OCI-M1 (cell line): Measurements from ENCODE around the gene CNTNAP2.

Experiments used
- DNase-seq: peaks from one replicate; lab custom pipeline; 2025; lab: John Stamatoyannopoulos, UW

CNTNAP2 gene

GRCh38 chr7:148104924-148105323, 1988.3 kb downstream of the CNTNAP2 start:
- DNase-seq = no peak

DNA sequence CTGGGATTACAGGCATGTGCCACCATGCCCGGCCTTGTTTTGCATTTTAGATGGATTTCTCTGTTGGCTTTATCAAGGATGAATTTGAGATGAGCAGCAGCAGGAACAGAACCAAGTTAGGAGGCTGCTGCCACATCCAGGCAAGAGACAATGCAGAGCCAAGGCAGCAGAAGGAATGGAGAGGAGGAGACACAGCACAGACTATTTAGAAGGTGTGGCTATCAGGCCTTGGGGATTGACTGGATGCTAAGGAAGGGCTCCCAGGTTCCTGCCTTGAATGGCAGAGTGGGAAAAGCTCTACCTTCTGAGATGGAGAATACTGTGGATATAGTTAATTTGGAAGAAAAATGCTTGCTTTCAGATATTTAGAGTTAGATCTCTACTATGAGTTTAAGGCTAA, 1989.3 kb downstream of the CNTNAP2 start:
- DNase-seq = no peak

GRCh38 chr7:148107443-148108127, 1991.0 kb downstream of the CNTNAP2 start:
- DNase-seq = no peak

DNA sequence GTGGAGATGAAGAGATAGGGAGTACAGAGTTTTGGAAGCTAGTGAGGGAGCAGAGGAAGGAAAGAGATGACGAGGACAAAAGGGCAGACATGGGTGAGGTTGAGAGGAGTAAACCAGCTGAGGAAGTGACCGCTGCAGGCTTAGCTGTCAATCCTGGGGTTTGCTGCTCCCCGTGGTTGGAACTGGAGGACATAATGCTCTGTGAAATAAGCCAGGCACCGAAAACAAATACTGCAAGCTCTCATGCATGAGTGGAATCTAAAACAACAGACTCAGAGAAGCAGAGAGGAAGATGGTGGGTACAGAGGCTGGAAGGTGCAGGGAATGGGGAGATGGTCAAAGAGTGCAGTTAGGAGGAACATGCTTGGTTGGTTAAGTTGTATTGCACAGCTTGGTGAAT, 1991.8 kb downstream of the CNTNAP2 start:
- DNase-seq = no peak

- no peak for DNase-seq
Observed at GRCh38 chr7:148110097-148110868, 1993.7 kb downstream of the CNTNAP2 start.

DNA sequence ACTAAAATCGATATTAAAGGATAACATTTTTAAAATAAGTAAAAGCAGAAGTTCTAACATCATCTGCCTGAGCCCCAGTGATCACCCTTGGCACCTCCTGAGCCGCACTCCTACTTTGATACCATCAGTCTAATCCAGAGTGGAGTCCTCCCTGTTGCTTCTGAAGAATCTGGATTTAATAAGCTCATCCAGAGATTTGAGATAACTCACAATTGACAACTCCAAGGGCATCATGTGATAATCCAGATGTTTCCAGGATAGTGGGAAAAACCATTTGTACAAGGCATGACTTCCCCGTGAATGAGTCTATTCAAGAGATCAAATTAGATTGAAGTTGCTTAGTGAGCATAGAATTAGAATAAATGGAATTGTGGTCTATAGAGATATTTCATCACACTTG, 1998.2 kb downstream of the CNTNAP2 start:
- DNase-seq = no peak

- DNase-seq = no peak
Observed at GRCh38 chr7:148115308-148115707, 1998.7 kb downstream of the CNTNAP2 start.

DNA sequence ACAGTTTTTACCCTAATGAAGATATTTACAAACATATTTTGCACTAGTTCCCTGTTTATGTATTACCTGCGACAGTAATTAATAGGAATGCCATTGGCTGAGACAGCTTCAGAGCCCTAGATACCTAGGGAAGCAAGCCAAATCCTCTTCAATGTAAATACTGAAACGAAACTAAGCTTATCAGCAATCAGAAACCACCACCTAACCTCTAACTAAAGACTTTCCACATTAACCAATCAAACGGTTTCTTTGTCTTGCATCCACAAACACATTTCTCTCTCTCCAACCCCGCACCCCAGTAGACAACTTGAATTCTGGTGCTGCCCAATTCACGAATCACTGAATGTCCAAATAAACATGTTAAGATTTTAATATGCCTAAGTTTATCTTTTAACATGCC, 1999.6 kb downstream of the CNTNAP2 start:
- peak; percentile 64 for DNase-seq

GRCh38 chr7:148116829-148117403, 2000.3 kb downstream of the CNTNAP2 start:
- DNase-seq = no peak

- DNase-seq = no peak
Observed at GRCh38 chr7:148118371-148118770, 2001.8 kb downstream of the CNTNAP2 start.

GRCh38 chr7:148121401-148121800, 2004.8 kb downstream of the CNTNAP2 start:
- no peak for DNase-seq

GRCh38 chr7:148121847-148122246, 2005.2 kb downstream of the CNTNAP2 start:
- no peak for DNase-seq

DNA sequence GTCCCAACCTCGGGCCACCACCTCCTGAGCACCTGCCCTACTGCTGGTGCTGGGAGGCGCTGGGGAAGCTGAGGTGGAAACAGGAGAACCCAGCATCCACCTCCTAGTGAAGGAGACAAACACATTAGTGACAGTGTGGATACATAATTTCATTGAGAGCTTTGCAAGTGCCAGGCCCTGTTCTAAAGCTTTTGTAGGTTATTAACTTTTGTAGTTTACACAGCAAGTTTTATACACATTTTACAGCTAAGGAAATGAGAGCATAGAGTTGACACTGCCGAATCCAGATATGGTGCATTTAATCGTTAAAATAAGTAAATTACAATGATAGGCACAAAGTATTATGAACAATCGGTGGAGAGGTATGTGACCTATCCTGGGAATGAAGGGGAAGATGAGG, 2007.9 kb downstream of the CNTNAP2 start:
- no peak for DNase-seq

GRCh38 chr7:148127374-148127773, 2010.8 kb downstream of the CNTNAP2 start:
- no peak for DNase-seq

DNA sequence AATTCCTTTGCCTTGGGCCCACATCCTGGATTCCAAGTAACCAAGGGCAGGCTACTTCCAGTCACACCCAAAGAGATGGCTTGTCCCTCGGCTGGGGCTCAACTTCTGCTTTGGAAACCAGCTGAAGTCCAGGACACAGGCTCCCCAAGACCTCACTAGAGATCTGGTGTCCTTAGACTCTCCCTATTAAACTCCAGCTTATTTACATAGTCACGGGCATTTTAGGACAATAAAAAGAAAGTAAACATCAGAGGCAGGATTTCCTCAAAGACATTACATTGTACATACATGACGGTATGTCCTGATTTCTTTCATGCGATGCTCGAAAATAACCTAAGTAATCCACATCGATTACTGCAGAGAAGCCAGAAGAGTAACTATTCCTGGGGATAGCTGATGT, 2012.4 kb downstream of the CNTNAP2 start:
- no peak for DNase-seq

DNA sequence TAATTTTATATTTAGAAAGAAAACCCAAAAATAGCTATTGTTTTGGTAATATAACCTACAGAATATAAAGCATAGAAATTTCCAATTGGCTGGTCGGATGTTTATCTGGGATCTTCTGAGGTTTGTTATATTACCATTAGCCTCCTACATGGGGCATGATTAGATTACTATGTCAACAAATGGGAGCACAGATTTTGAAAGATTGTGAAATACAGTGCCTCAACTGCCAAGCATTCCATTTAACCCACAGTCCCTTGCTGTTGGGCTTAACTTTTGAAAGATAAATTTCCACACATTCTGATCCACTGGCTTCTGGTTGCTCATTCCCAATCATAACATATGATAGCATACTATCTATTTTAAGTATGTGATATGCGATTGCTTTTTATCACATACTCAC, 2018.5 kb downstream of the CNTNAP2 start:
- no peak for DNase-seq

- no peak for DNase-seq
Observed at GRCh38 chr7:148135997-148136396, 2019.4 kb downstream of the CNTNAP2 start.

- peak; percentile 67 for DNase-seq
Observed at GRCh38 chr7:148142660-148143248, 2026.2 kb downstream of the CNTNAP2 start.

GRCh38 chr7:148144827-148145226, 2028.2 kb downstream of the CNTNAP2 start:
- DNase-seq = no peak

GRCh38 chr7:148146346-148146745, 2029.7 kb downstream of the CNTNAP2 start:
- no peak for DNase-seq

- no peak for DNase-seq
Observed at GRCh38 chr7:148147438-148147837, 2030.8 kb downstream of the CNTNAP2 start.

- DNase-seq = no peak
Observed at GRCh38 chr7:148148456-148148855, 2031.9 kb downstream of the CNTNAP2 start.

DNA sequence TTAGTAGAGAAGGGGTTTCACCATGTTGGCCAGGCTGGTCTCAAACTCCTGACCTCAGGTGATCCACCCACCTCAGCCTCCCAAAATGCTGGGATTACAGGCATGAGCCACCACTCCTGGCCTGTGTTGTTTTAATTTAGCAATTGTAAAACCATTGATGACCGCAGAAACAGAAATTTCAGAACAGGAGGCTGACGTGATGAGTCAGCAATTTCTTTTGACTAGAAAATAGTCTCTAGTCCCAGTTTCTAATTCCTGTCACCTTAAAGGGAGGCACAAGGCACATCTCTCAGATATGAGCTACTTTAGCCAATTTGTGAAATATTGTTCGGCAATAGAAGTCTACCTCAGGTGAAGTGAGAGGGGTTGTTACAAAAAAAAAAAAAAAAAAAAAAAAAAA, 2033.1 kb downstream of the CNTNAP2 start:
- DNase-seq = no peak
